GM18505 (cell line): ENCODE measurements around the gene METTL3.

Source experiments
- ATAC-seq: cut with Tn5 transposase; IDR thresholded peaks from one replicate; pipeline ENCODE4 v1.9.1; 2021; ENCODE audit not compliant: unreplicated experiment
- POLR2A ChIP-seq: IDR thresholded peaks from 4 replicates; pipeline ENCODE4 v1.6.1; 2011; ENCODE audit warnings: borderline replicate concordance; ENCODE audit not compliant: insufficient read depth, insufficient read length; ENCODE audit errors: extremely low read depth

Gene METTL3

GRCh38 chr14:21536418-21537089 is 25.4 kb upstream of the METTL3 start:
- no peak for TF ChIP-seq POLR2A
- no peak for ATAC-seq

GRCh38 chr14:21535545-21536417 is 24.6 kb upstream of the METTL3 start:
- no peak for ATAC-seq
- TF ChIP-seq POLR2A = no peak

- ATAC-seq = no peak
- TF ChIP-seq POLR2A = no peak
Measured at GRCh38 chr14:21534576-21534975, 23.4 kb upstream of the METTL3 start.

- no peak for ATAC-seq
- TF ChIP-seq POLR2A = no peak
Measured at GRCh38 chr14:21533294-21533693, 22.2 kb upstream of the METTL3 start.

- no peak for ATAC-seq
Measured at GRCh38 chr14:21529515-21529914, 18.4 kb upstream of the METTL3 start.

GRCh38 chr14:21528381-21529348 is 17.5 kb upstream of the METTL3 start:
- no peak for ATAC-seq
- no peak for TF ChIP-seq POLR2A

More at GRCh38 chr14:21529515-21529914, 18.4 kb upstream of the METTL3 start:
- no peak for TF ChIP-seq POLR2A

GRCh38 chr14:21527318-21527679 is 16.2 kb upstream of the METTL3 start:
- TF ChIP-seq POLR2A = no peak
- ATAC-seq = no peak

GRCh38 chr14:21526672-21527317 is 15.7 kb upstream of the METTL3 start:
- no peak for TF ChIP-seq POLR2A
- ATAC-seq = peak; percentile 48

- no peak for TF ChIP-seq POLR2A
- ATAC-seq = peak; percentile 68
Measured at GRCh38 chr14:21525962-21526671, 15.0 kb upstream of the METTL3 start, which contains the start of gene SALL2. TSS of gene SALL2 (minus strand) at chr14:21526346. CDS start at chr14:21526127, 219 bp downstream.

- no peak for ATAC-seq
- no peak for TF ChIP-seq POLR2A
Measured at GRCh38 chr14:21525571-21525961, 14.4 kb upstream of the METTL3 start.

- no peak for ATAC-seq
- no peak for TF ChIP-seq POLR2A
Measured at GRCh38 chr14:21524575-21525490, 13.7 kb upstream of the METTL3 start.

- no peak for TF ChIP-seq POLR2A
- ATAC-seq = no peak
Measured at GRCh38 chr14:21523203-21523602, 12.1 kb upstream of the METTL3 start.

- no peak for ATAC-seq
- TF ChIP-seq POLR2A = no peak
Measured at GRCh38 chr14:21521501-21521900, 10.4 kb upstream of the METTL3 start.
